Transverse colon (tissue), 4 donors: ENCODE data around the gene NHS. TPM values are rescaled to one million over a fixed set of nuclear protein-coding genes. Genes with fewer than 3 reads are reported as not detected.

ENCODE experiments used
- DNase-seq: peaks from one replicate; pipeline ENCODE4 v3.0.0-alpha.2; 2019
- H3K27ac ChIP-seq, 4 donors: fragments of 200-600 bp; sonication (generic); 2 replicates each; pipeline ENCODE4 v1.5.1; 2016 to 2018; ENCODE audit warnings: inconsistent platforms in 4 of 4
- H3K27me3 ChIP-seq: fragments of 200-600 bp; sonication (generic); 2 replicates; pipeline ENCODE4 v1.5.1; 2017; ENCODE audit warnings: inconsistent platforms
- H3K36me3 ChIP-seq, 4 donors: fragments of 200-600 bp; sonication (generic); 2 replicates each; pipeline ENCODE4 v1.5.1; 2017 to 2019; ENCODE audit warnings: inconsistent platforms in 4 of 4
- H3K4me1 ChIP-seq, 4 donors: fragments of 200-600 bp; sonication (generic); 2 replicates each; pipeline ENCODE4 v1.5.1; 2017 to 2020; ENCODE audit warnings: inconsistent platforms in 4 of 4
- H3K4me3 ChIP-seq, 4 donors: fragments of 200-600 bp; sonication (generic); 1 replicate in 1 of 4; 2 replicates in 3 of 4; pipeline versions ENCODE4 v1.5.1 to v1.6.1; 2017 to 2019; ENCODE audit warnings: inconsistent platforms in 4 of 4
- H3K9me3 ChIP-seq, 2 donors: fragments of 200-600 bp; sonication (generic); 2 replicates each; pipeline ENCODE4 v1.5.1; 2017 to 2019; ENCODE audit warnings: inconsistent platforms in 2 of 2
- EP300 ChIP-seq: sonication (generic); formaldehyde crosslinking; IDR thresholded peaks from one replicate; pipeline ENCODE4 v1.6.1; 2017; ENCODE audit warnings: antibody characterized with exemption, low read depth
- POLR2A ChIP-seq: fragments of 450-650 bp; IDR thresholded peaks from one replicate; pipeline ENCODE4 v1.6.1; 2016; ENCODE audit warnings: antibody characterized with exemption, mild to moderate bottlenecking, moderate library complexity
- POLR2AphosphoS5 ChIP-seq, 3 donors: sonication (generic); formaldehyde crosslinking; IDR thresholded peaks; one replicate each; pipeline ENCODE4 v1.6.1; 2016; ENCODE audit warnings: antibody characterized with exemption in 3 of 3
- WGBS, 2 donors: methylation state at CpG; one replicate each; pipeline ENCODE4 v1.1.5; 2018; ENCODE audit warnings: low coverage in 1 of 2; 5-methylcytosine and 5-hydroxymethylcytosine counted together
- in situ Hi-C, 4 donors: fragments of 200-750 bp; cut with MboI; loops; one replicate each; pipeline versions ENCODE4 v1.15.0 to v1.15.1; 2017; ENCODE audit warnings: low sequenced_read_pairs in 3 of 4, low pct_ligation_motif_present in 1 of 4, low pct_unique_long_range_greater_than_20kb in 1 of 4
- intact Hi-C: fragments of 100-400 bp; cut with DNase I; formaldehyde crosslinking; loops from one replicate; pipeline ENCODE4 v1.15.1; 2023; ENCODE audit warnings: low total_unique reads
- total RNA-seq, 4 donors: library from RNA; depleted of rRNA; stranded (reverse); fragments of >200 nt; gene quantifications; one replicate each; pipeline ENCODE4 v1.1.0, GENCODE V29; 2016
- TF ChIP-seq, protein P1 (sequence below), 5 experiments: fragments of 200-600 bp in 3 of 5; fragments of 450-650 bp in 2 of 5; sonication (generic) in 3 of 5; IDR thresholded peaks; 1 replicate in 2 of 5; 2 replicates in 3 of 5; pipeline ENCODE4 v1.5.1; 2016 to 2017; ENCODE audit warnings: antibody characterized with exemption in 5 of 5, inconsistent platforms in 3 of 5, mild to moderate bottlenecking in 2 of 5, moderate library complexity in 1 of 5

Gene NHS
- total RNA-seq, 4 donors from 2014 or later: 1.2 to 10.7 (median 5.0) TPM

DNA sequence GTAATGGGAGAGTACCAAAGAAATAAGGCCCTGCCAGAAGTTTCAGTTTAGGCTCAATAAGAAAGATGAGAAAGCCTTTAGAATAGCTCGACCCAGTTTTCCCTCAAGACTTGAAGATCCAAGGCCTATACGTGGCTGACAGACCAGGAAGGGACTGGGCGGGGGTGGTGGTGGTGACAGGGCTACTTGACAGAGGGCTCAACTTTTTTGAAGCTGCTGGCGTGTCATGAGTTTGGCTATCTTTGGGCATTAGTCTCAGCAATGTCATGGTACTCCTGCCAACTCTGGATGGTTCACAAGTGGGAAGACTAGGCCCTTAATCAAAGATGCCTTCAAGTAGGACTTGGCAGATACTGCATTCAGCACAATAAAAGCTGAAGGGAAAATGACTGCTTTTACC lies 262.2 kb downstream of the NHS start:
- no peaks in the 10 kb centered on the region for H3K27me3 ChIP-seq
- H3K9me3 ChIP-seq: no peaks in the 10 kb centered on the region
- in situ Hi-C loops: no loop called here
- TF ChIP-seq POLR2AphosphoS5 (IDR thresholded peaks at IDR 0.05): no peak
- no peak for TF ChIP-seq POLR2A
- TF ChIP-seq EP300: no peak
- TF ChIP-seq, protein P1, sequence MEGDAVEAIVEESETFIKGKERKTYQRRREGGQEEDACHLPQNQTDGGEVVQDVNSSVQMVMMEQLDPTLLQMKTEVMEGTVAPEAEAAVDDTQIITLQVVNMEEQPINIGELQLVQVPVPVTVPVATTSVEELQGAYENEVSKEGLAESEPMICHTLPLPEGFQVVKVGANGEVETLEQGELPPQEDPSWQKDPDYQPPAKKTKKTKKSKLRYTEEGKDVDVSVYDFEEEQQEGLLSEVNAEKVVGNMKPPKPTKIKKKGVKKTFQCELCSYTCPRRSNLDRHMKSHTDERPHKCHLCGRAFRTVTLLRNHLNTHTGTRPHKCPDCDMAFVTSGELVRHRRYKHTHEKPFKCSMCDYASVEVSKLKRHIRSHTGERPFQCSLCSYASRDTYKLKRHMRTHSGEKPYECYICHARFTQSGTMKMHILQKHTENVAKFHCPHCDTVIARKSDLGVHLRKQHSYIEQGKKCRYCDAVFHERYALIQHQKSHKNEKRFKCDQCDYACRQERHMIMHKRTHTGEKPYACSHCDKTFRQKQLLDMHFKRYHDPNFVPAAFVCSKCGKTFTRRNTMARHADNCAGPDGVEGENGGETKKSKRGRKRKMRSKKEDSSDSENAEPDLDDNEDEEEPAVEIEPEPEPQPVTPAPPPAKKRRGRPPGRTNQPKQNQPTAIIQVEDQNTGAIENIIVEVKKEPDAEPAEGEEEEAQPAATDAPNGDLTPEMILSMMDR (IDR thresholded peaks at IDR 0.05): no peak
- no peaks in the 10 kb centered on the region for H3K36me3 ChIP-seq
- no peak overlapping the region for H3K27ac ChIP-seq
- peaks cover 0 to 5% (median 0%) of the 10 kb centered on the region in 4 donors for H3K4me1 ChIP-seq
- DNase-seq: no peak
- intact Hi-C loops: no loop called here
- no peak overlapping the region for H3K4me3 ChIP-seq
- 69% methylated on average over 4 of the region's 4 CpGs; no CpG with 5 or more reads in 1 of the 2 donors for WGBS, 2 donors

GRCh38 chrX:17638731-17639130 lies 263.7 kb downstream of the NHS start:
- Histone ChIP-seq H3K9me3 (no peaks in the 10 kb centered on the region), H3K4me1 (no peaks in the 10 kb centered on the region), H3K27ac (no peak overlapping the region), H3K36me3 (no peaks in the 10 kb centered on the region), H3K27me3 (no peaks in the 10 kb centered on the region), H3K4me3 (no peak overlapping the region)
- TF ChIP-seq, protein P1 (IDR thresholded peaks at IDR 0.05): no peak
- TF ChIP-seq EP300 (no peak), POLR2A (no peak), POLR2AphosphoS5 (IDR thresholded peaks at IDR 0.05) (no peak)
- in situ Hi-C loops: no loop called here
- 52% methylated on average over 1 of the region's 1 CpG; no CpG with 5 or more reads in 1 of the 2 donors for WGBS, 2 donors
- no peak for DNase-seq
- intact Hi-C loops: no loop called here

DNA sequence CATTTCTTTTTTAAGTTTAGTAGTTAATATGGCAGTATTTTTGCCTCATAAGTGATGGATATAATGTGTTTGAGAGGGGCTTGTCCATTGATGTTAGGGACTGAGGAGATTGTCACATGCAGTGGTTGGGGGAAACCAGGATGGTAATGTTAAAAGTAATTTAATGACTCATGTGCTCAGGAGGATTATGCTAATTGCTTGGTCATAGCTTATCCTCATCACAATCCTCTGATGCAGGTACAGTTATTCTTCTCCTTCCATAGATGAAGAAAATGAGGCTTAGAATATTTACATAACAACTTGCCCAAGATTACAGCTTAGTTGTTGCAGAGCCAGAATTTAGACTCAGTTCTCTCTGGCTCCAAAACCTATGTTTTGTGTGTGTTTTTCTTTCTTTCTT lies 267.9 kb downstream of the NHS start:
- intact Hi-C loops (no loop called here), in situ Hi-C loops (no loop called here)
- no peaks in the 10 kb centered on the region for H3K9me3 ChIP-seq
- H3K4me1 ChIP-seq: no peaks in the 10 kb centered on the region
- no peaks in the 10 kb centered on the region for H3K27me3 ChIP-seq
- TF ChIP-seq EP300: no peak
- TF ChIP-seq, protein P1 (IDR thresholded peaks at IDR 0.05): no peak
- TF ChIP-seq POLR2AphosphoS5 (IDR thresholded peaks at IDR 0.05): no peak
- TF ChIP-seq POLR2A: no peak
- H3K36me3 ChIP-seq: no peaks in the 10 kb centered on the region
- no peak for DNase-seq
- no peak overlapping the region for H3K27ac ChIP-seq
- no peak overlapping the region for H3K4me3 ChIP-seq

GRCh38 chrX:17643528-17643927 lies 268.5 kb downstream of the NHS start:
- in situ Hi-C loops: no loop called here
- H3K27me3 ChIP-seq: no peaks in the 10 kb centered on the region
- no peak overlapping the region for H3K27ac ChIP-seq
- H3K4me1 ChIP-seq: no peaks in the 10 kb centered on the region
- H3K4me3 ChIP-seq: no peak overlapping the region
- DNase-seq: no peak
- H3K9me3 ChIP-seq: no peaks in the 10 kb centered on the region
- intact Hi-C loops: no loop called here
- TF ChIP-seq POLR2AphosphoS5 (IDR thresholded peaks at IDR 0.05) (no peak), POLR2A (no peak), EP300 (no peak)
- TF ChIP-seq, protein P1 (IDR thresholded peaks at IDR 0.05): no peak
- no peaks in the 10 kb centered on the region for H3K36me3 ChIP-seq
